Activated T-cell treated with anti-CD3 and anti-CD28 coated beads, Interleukin-2, amount 50 U/mL, for 4 hours (primary cell): Measurements from ENCODE around the gene PRKCI. TPM values are rescaled to one million over a fixed set of nuclear protein-coding genes. Genes with fewer than 3 reads are reported as not detected.

Experiments
- total RNA-seq, 3 donors: library from RNA; stranded (reverse); gene quantifications; one replicate each; pipeline ENCODE4 v1.2.1, GENCODE V29; 2021

The PRKCI gene
- total RNA-seq, 3 donors from 2014 or later: 15.8 to 18.4 (median 17.3) TPM

Other genes starting within 250 kb of the PRKCI start
- gene GPR160, start 184.4 kb upstream of the PRKCI start, total RNA-seq: 1 to 10 TPM; 2.2 to 3.0 (median 2.5) TPM
- gene PHC3, start 40.7 kb upstream of the PRKCI start, total RNA-seq: 10 to 100 TPM; 48.5 to 48.7 (median 48.5) TPM
- 10 to 100 TPM; 19.3 to 23.4 (median 20.0) TPM for gene SKIL, start 135.3 kb downstream of the PRKCI start, total RNA-seq
- under 1 TPM; 0.19 to 0.38 (median 0.32) TPM for gene CLDN11, start 196.4 kb downstream of the PRKCI start, total RNA-seq